AG04450 (cell line): ENCODE results near the gene FBXL7. TPM values are rescaled to one million over a fixed set of nuclear protein-coding genes. Genes with fewer than 3 reads are reported as not detected.

Source experiments
- CTCF ChIA-PET: fragments of 300-600, 350-600 bp; formaldehyde crosslinking; extraction: SDS; loops from one replicate; lab custom pipeline; 2022; ENCODE audit warnings: antibody characterized with exemption, inconsistent platforms; lab: Charles Lee
- POLR2A ChIA-PET: fragments of 350-600 bp; formaldehyde crosslinking; extraction: SDS; loops from one replicate; lab custom pipeline; 2021; ENCODE audit warnings: antibody characterized with exemption, inconsistent platforms; lab: Yijun Ruan, JAX
- DNase-seq: peaks from one replicate; pipeline ENCODE4 v3.0.0-alpha.2; 2011; ENCODE audit warnings: low read depth, low spot score
- H3K27ac ChIP-seq: one replicate; pipeline ENCODE4 v1.5.1; 2012; ENCODE audit warnings: low read depth, low read length, control low read depth
- H3K27me3 ChIP-seq: one replicate; pipeline ENCODE4 v1.6.0; 2012; ENCODE audit warnings: low read length; ENCODE audit not compliant: control insufficient read depth, insufficient read depth
- H3K4me3 ChIP-seq: 2 replicates; pipeline ENCODE4 v1.5.1; 2011; ENCODE audit warnings: mild to moderate bottlenecking, low read depth, low read length, control low read depth
- H3K9me3 ChIP-seq: 2 replicates; pipeline ENCODE4 v1.5.1; 2012; ENCODE audit warnings: low read length; ENCODE audit not compliant: control insufficient read depth, insufficient read depth
- polyA plus RNA-seq: library from polyadenylated mRNA; depleted of rRNA; stranded (reverse); fragments of >200 nt; gene quantifications from 2 replicates; pipeline ENCODE4 v1.2.3, GENCODE V29; 2011
- TF ChIP-seq, protein P1 (sequence below): IDR thresholded peaks from 2 replicates; pipeline ENCODE4 v1.5.1; 2011; ENCODE audit warnings: low read depth, low read length, control low read depth, inconsistent platforms

FBXL7 gene
- polyA plus RNA-seq, 1 experiment: 10.4 TPM

DNA sequence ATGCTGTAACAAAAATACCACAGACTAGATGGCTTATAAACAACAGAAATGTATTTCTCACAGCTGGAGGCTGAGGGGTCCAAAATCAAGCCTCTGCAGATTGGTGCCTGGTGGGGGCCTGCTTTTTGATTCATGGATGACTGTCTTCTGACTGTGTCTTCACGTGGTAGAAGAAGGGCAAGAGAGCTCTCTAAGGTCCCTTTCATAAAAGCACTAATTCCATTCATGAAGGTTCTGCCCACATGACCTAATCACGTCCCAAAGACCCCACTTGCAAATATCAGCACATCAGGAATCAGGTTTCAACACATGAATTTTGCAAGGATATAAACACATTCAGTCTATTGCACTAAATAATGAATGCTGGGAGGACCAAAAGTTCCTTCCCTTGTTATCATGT is 401.2 kb downstream of the FBXL7 start:
- DNase-seq: no peak
- no peaks in the 10 kb centered on the region for H3K27me3 ChIP-seq
- H3K4me3 ChIP-seq: no peak overlapping the region
- H3K27ac ChIP-seq: no peak overlapping the region
- TF ChIP-seq, protein P1, sequence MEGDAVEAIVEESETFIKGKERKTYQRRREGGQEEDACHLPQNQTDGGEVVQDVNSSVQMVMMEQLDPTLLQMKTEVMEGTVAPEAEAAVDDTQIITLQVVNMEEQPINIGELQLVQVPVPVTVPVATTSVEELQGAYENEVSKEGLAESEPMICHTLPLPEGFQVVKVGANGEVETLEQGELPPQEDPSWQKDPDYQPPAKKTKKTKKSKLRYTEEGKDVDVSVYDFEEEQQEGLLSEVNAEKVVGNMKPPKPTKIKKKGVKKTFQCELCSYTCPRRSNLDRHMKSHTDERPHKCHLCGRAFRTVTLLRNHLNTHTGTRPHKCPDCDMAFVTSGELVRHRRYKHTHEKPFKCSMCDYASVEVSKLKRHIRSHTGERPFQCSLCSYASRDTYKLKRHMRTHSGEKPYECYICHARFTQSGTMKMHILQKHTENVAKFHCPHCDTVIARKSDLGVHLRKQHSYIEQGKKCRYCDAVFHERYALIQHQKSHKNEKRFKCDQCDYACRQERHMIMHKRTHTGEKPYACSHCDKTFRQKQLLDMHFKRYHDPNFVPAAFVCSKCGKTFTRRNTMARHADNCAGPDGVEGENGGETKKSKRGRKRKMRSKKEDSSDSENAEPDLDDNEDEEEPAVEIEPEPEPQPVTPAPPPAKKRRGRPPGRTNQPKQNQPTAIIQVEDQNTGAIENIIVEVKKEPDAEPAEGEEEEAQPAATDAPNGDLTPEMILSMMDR: no peak
- no peaks in the 10 kb centered on the region for H3K9me3 ChIP-seq
- CTCF ChIA-PET: no interaction called here
- POLR2A ChIA-PET: no interaction called here

- Histone ChIP-seq H3K9me3 (no peaks in the 10 kb centered on the region), H3K4me3 (no peak overlapping the region), H3K27me3 (no peaks in the 10 kb centered on the region), H3K27ac (no peak overlapping the region)
- ChIA-PET CTCF (no interaction called here), POLR2A (no interaction called here)
- TF ChIP-seq, protein P1: no peak
- DNase-seq: no peak
Observed at GRCh38 chr5:15902066-15902465, 402.1 kb downstream of the FBXL7 start.

- no peak overlapping the region for H3K27ac ChIP-seq
- H3K4me3 ChIP-seq: no peak overlapping the region
- H3K9me3 ChIP-seq: no peaks in the 10 kb centered on the region
- POLR2A ChIA-PET: no interaction called here
- CTCF ChIA-PET: no interaction called here
- TF ChIP-seq, protein P1: no peak
- DNase-seq: no peak
- H3K27me3 ChIP-seq: no peaks in the 10 kb centered on the region
Observed at GRCh38 chr5:15904899-15905830, 405.2 kb downstream of the FBXL7 start.

DNA sequence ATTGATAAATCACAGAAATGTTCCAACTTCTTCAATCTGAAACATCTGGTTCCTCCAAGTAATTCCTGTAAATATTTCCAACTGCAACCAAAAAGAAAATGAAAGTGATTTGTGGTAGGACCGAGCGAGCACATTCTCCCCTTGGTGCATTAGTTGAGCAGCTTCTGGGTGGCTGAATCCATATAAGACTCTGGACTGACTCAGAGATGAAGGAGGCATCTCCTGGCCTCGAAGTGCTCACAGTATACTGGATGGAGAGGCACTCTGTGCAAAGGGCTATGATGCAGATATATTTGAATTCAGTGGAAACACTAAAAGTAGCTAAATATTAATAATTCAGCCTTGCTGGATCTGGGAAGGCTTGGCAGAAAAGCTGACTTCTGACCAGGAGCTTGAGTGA is 414.7 kb downstream of the FBXL7 start:
- Histone ChIP-seq H3K9me3 (no peaks in the 10 kb centered on the region), H3K27ac (no peak overlapping the region), H3K4me3 (no peak overlapping the region), H3K27me3 (no peaks in the 10 kb centered on the region)
- TF ChIP-seq, protein P1: no peak
- no peak for DNase-seq
- CTCF ChIA-PET: interaction anchor here (1.1 to 1.4 kb wide), 2 partner anchors 19 to 90 kb away, joined by 3 read pairs; no protein-coding TSS in a partner anchor
- POLR2A ChIA-PET: no interaction called here

- TF ChIP-seq, protein P1: no peak
- Histone ChIP-seq H3K9me3 (peaks cover 4% of the 10 kb centered on the region; the same call in 1 of the 2 replicates), H3K27ac (no peak overlapping the region), H3K4me3 (no peak overlapping the region), H3K27me3 (no peaks in the 10 kb centered on the region)
- POLR2A ChIA-PET: no interaction called here
- CTCF ChIA-PET: interaction anchor here (1.0 kb wide), 1 partner anchor 102 kb away, joined by 3 read pairs; no protein-coding TSS in a partner anchor
- no peak for DNase-seq
Observed at GRCh38 chr5:15926586-15926985, 426.6 kb downstream of the FBXL7 start.
